ENCODE data around the gene ASIC5.

ASIC5 gene

DNA sequence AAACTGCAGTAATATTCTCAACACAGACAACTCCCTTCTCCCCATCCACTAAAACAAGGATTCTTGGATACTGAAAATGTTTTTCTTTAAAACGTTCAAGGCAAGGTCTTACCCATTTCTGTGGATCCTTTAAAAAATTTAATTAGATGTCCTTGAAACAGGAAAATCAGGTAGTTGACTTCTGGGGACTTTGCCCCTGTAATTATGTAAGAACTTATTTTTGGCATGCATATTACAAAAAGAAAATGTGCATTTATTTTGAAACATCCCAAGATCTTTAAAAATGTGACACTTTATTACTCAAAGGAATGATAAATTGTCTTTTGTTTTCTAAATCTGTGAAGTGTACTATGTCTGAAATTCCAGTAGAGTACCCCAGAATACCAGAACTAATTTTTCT is 81.4 kb downstream of the ASIC5 start:
- H3K4me3 Mint-ChIP-seq: no peak overlapping the region
- no peaks in the 10 kb centered on the region for H3K9me3 Mint-ChIP-seq
- H3K27ac Mint-ChIP-seq: no peak overlapping the region
- DNase-seq: no peak
- no peaks in the 10 kb centered on the region for H3K27me3 Mint-ChIP-seq (ENCODE audit: low read depth, poor library complexity)
- no peak for TF ChIP-seq CTCF (IDR thresholded peaks at IDR 0.05)
- H3K4me1 Mint-ChIP-seq: no peaks in the 10 kb centered on the region
- peaks cover 4% of the 10 kb centered on the region for H3K36me3 Mint-ChIP-seq (ENCODE audit: low read depth)

GRCh38 chr4:155781249-155781831 is 84.7 kb downstream of the ASIC5 start:
- H3K36me3 Mint-ChIP-seq (ENCODE audit: low read depth): no peaks in the 10 kb centered on the region
- no peaks in the 10 kb centered on the region for H3K27me3 Mint-ChIP-seq (ENCODE audit: low read depth, poor library complexity)
- no peak for DNase-seq
- no peaks in the 10 kb centered on the region for H3K4me1 Mint-ChIP-seq
- no peak overlapping the region for H3K4me3 Mint-ChIP-seq
- no peak for TF ChIP-seq CTCF (IDR thresholded peaks at IDR 0.05)
- no peaks in the 10 kb centered on the region for H3K9me3 Mint-ChIP-seq
- H3K27ac Mint-ChIP-seq: no peak overlapping the region

- Mint-ChIP-seq H3K4me1 (no peaks in the 10 kb centered on the region), H3K4me3 (no peak overlapping the region), H3K9me3 (no peaks in the 10 kb centered on the region), H3K27me3 (ENCODE audit: low read depth, poor library complexity) (no peaks in the 10 kb centered on the region), H3K27ac (no peak overlapping the region), H3K36me3 (ENCODE audit: low read depth) (no peaks in the 10 kb centered on the region)
- DNase-seq: no peak
- no peak for TF ChIP-seq CTCF (IDR thresholded peaks at IDR 0.05)
These were observed 85.3 kb downstream of the ASIC5 start for GRCh38 chr4:155780775-155781174.
